Heart left ventricle (tissue), 16 donors: ENCODE measurements around the gene NIPAL4. TPM values are rescaled to one million over a fixed set of nuclear protein-coding genes. Genes with fewer than 3 reads are reported as not detected.

Experiments
- ATAC-seq, 4 donors: fragments of 200-7000 bp; cut with Tn5 transposase; one replicate each; pipeline ENCODE4 v1.9.1; 2020 to 2022; ENCODE audit warnings: moderate library complexity in 4 of 4, mild to moderate bottlenecking in 3 of 4, moderate number of reproducible peaks in 1 of 4
- DNase-seq, 5 donors: peaks; one replicate each; pipeline ENCODE4 v3.0.0-alpha.2; 2020
- H3K27ac ChIP-seq, 12 donors: fragments of 200-600 bp; sonication (generic) in 4 of 12; one replicate each; pipeline versions ENCODE4 v1.5.0 to v1.8.0; 2016 to 2022; ENCODE audit warnings: mild to moderate bottlenecking in 2 of 12
- H3K27me3 ChIP-seq, 9 donors: fragments of 200-600 bp; sonication (generic) in 2 of 9; one replicate each; pipeline versions ENCODE4 v1.5.1 to v1.8.0; 2016 to 2022; ENCODE audit warnings: mild to moderate bottlenecking in 3 of 9
- H3K36me3 ChIP-seq, 9 donors: fragments of 200-600 bp; sonication (generic) in 2 of 9; one replicate each; pipeline versions ENCODE4 v1.5.0 to v1.8.0; 2018 to 2022; ENCODE audit warnings: mild to moderate bottlenecking in 2 of 9
- H3K4me1 ChIP-seq, 12 donors: fragments of 200-600 bp; sonication (generic) in 4 of 12; one replicate each; pipeline versions ENCODE4 v1.5.0 to v1.8.0; 2016 to 2022; ENCODE audit warnings: mild to moderate bottlenecking in 3 of 12
- H3K4me3 ChIP-seq, 12 donors: fragments of 200-600 bp; sonication (generic) in 4 of 12; one replicate each; pipeline versions ENCODE4 v1.5.0 to v1.8.0; 2017 to 2022; ENCODE audit warnings: mild to moderate bottlenecking in 9 of 12, moderate library complexity in 4 of 12
- H3K9me3 ChIP-seq, 12 donors: fragments of 200-600 bp; sonication (generic) in 4 of 12; one replicate each; pipeline versions ENCODE4 v1.5.0 to v1.8.0; 2016 to 2022; ENCODE audit warnings: mild to moderate bottlenecking in 1 of 12
- CTCF ChIP-seq, 12 donors: fragments of 200-600 bp; sonication (generic) in 4 of 12; IDR thresholded peaks; one replicate each; pipeline versions ENCODE4 v1.5.0 to v1.8.0; 2018 to 2022; ENCODE audit warnings: antibody characterized with exemption in 12 of 12, mild to moderate bottlenecking in 5 of 12
- POLR2A ChIP-seq, 2 donors: fragments of 450-650 bp; IDR thresholded peaks; one replicate each; pipeline ENCODE4 v1.6.1; 2017; ENCODE audit warnings: antibody characterized with exemption in 2 of 2, mild to moderate bottlenecking in 2 of 2, moderate library complexity in 2 of 2
- WGBS, 4 donors: extraction: QIAGEN DNeasy Blood & Tissue Kit in 2 of 4; methylation state at CpG; one replicate each; pipeline versions ENCODE4 v1.1.5 to v1.1.7; 2013 to 2018; 5-methylcytosine and 5-hydroxymethylcytosine counted together
- intact Hi-C, 10 donors: fragments of 100-400 bp; cut with DNase I; formaldehyde crosslinking; loops; one replicate each; pipeline versions ENCODE4 v1.11.1 to v1.14.2; 2022
- polyA plus RNA-seq, 2 donors: library from polyadenylated mRNA; stranded (reverse); fragments of 200-250 nt; gene quantifications; one replicate each; pipeline ENCODE4 v1.2.3, GENCODE V29; 2013
- total RNA-seq, 9 donors: library from RNA; depleted of rRNA in 2 of 9; stranded (reverse); fragments of >200 nt in 2 of 9; fragmentation: NEBNext Ultra II Directional in 3 of 9; extraction: Animal tissue kit (Norgen Biotek cat#: 25700) in 3 of 9; gene quantifications; one replicate each; pipeline versions ENCODE4 v1.1.0 to v1.2.4, GENCODE V29; 2016 to 2023
- donor health status: ischemic (EF 13 %, LVEDD 7.1; RV severe dilation, severe dysfunction).
- donor health status: healthy with polysubstance abuse.
- donor health status: DM: no; HTN: yes; CAD: no.
- donor health status: DM: no; HTN: no; CAD: no.
- donor health status: ischemic (EF 25% LVEDD 6.9; RV normal size, moderate dysfunction).
- donor health status: ischemic (EF 25% LVEDD 5.7; RV mildly dilated, moderate dysfunction).
- donor health status: healthy.
- donor health status: DM: yes; HTN: yes; CAD: no.
- donor health status: ischemic (EF 35%, LVEDD 5.7; RV mildly dilated, moderate dysfunction).
- donor health status: nonischemic (EF 11% LVEDD 7.7; RV severe dilation, severe dysfunction).
- donor health status: DM: yes; HTN: yes; CAD: no.
- donor health status: PGD.
- donor health status: ischemic (EF 29% LVEDD 5.4; RV normal size, mild dysfunction).
- donor health status: nonischemic (EF 23%, LVEDD 6.1; RV moderate dilation, normal function).

NIPAL4 gene
- total and polyA plus RNA-seq, 11 donors, result 0.07 to 0.68 (median 0.22) TPM; not detected in 7

- Histone ChIP-seq H3K9me3 (no peaks in the 10 kb centered on the region), H3K4me1 (peaks cover 0 to 21% (median 10%) of the 10 kb centered on the region in 12 donors), H3K36me3 (no peaks in the 10 kb centered on the region), H3K27ac (no peak overlapping the region), H3K4me3 (no peak overlapping the region), H3K27me3 (no peaks in the 10 kb centered on the region)
- ATAC-seq, result no peak
- no peak for TF ChIP-seq CTCF (IDR thresholded peaks at IDR 0.05)
- TF ChIP-seq POLR2A (IDR thresholded peaks at IDR 0.05), result no peak
- 94 to 96% (median 95%) methylated on average over 13 of the region's 13 CpGs for whole genome bisulfite sequencing, 4 donors
- intact Hi-C loops, result no loop called here
- DNase-seq, result no peak
Observed at GRCh38 chr5:157468293-157468965, 8.4 kb downstream of the NIPAL4 start.

GRCh38 chr5:157469073-157469472, 9.1 kb downstream of the NIPAL4 start:
- WGBS, 4 donors, result 96 to 100% (median 98%) methylated on average over 7 of the region's 7 CpGs
- H3K27me3 ChIP-seq, result no peaks in the 10 kb centered on the region

GRCh38 chr5:157469687-157470086, 9.7 kb downstream of the NIPAL4 start:
- no peak overlapping the region for H3K27ac ChIP-seq

More at GRCh38 chr5:157469073-157469472, 9.1 kb downstream of the NIPAL4 start:
- ATAC-seq, result no peak
- Histone ChIP-seq H3K4me1 (peaks cover 0 to 24% (median 15%) of the 10 kb centered on the region in 12 donors), H3K4me3 (no peak overlapping the region), H3K36me3 (no peaks in the 10 kb centered on the region), H3K27ac (no peak overlapping the region), H3K9me3 (no peaks in the 10 kb centered on the region)
- intact Hi-C loops, result no loop called here
- DNase-seq, result no peak
- no peak for TF ChIP-seq POLR2A (IDR thresholded peaks at IDR 0.05)
- TF ChIP-seq CTCF (IDR thresholded peaks at IDR 0.05), result no peak

More at GRCh38 chr5:157469687-157470086, 9.7 kb downstream of the NIPAL4 start:
- no peak for TF ChIP-seq CTCF (IDR thresholded peaks at IDR 0.05)
- no peak for TF ChIP-seq POLR2A (IDR thresholded peaks at IDR 0.05)
- intact Hi-C loops, result loop anchor here in 7 of 10 donors (5.0 to 10.0 kb wide), 5 partner anchors 37 to 142 kb away; no protein-coding TSS in a partner anchor
- Histone ChIP-seq H3K4me1 (peaks cover 0 to 29% (median 16%) of the 10 kb centered on the region in 12 donors), H3K27me3 (no peaks in the 10 kb centered on the region), H3K4me3 (no peak overlapping the region), H3K9me3 (no peaks in the 10 kb centered on the region), H3K36me3 (peaks cover 0 to under 1% (median 0%) of the 10 kb centered on the region in 9 donors)
- DNase-seq, result no peak
- no peak for ATAC-seq
- WGBS, 4 donors, result 78 to 84% (median 79%) methylated on average over 7 of the region's 7 CpGs
